HG03196 (cell line): ENCODE measurements around the gene CR1.
A peak's percentile ranks its signal among the peaks of the same experiment; 100 is the strongest.
"Not testable (repeated sequence)": the region's sequence is repeated elsewhere in the genome, so short reads cannot be mapped to it uniquely, and the experiment has no call there.

Experiments used
- ATAC-seq: cut with Tn5 transposase; IDR thresholded peaks from one replicate; pipeline ENCODE4 v1.9.1; 2021; ENCODE audit not compliant: unreplicated experiment

Gene CR1

GRCh38 chr1:207495801-207496792 lies at the start of gene CR1:
Gene CR1 (plus strand): TSS chr1:207496157. CDS start chr1:207496268, 111 bp downstream.
- peak; percentile 54 for ATAC-seq

GRCh38 chr1:207453710-207454045 lies 42.3 kb upstream of the CR1 start:
- ATAC-seq = no peak

GRCh38 chr1:207454046-207454964 lies 41.7 kb upstream of the CR1 start, which contains the start of gene CR2:
Gene CR2 (plus strand): TSS chr1:207454328. CDS start chr1:207454419, 91 bp downstream.
- ATAC-seq = peak; percentile 79

- ATAC-seq = no peak
These were observed 40.7 kb upstream of the CR1 start for GRCh38 chr1:207455183-207455754.

GRCh38 chr1:207458414-207458813 lies 37.5 kb upstream of the CR1 start:
- ATAC-seq = no peak

- ATAC-seq = no peak
These were observed 36.9 kb upstream of the CR1 start for GRCh38 chr1:207459008-207459407.

GRCh38 chr1:207461649-207462048 lies 34.3 kb upstream of the CR1 start:
- ATAC-seq = no peak

- ATAC-seq = no peak
These were observed 33.4 kb upstream of the CR1 start for GRCh38 chr1:207462535-207462934.

GRCh38 chr1:207463021-207463420 lies 32.9 kb upstream of the CR1 start:
- no peak for ATAC-seq

- no peak for ATAC-seq
These were observed 32.4 kb upstream of the CR1 start for GRCh38 chr1:207463571-207463970.

- no peak for ATAC-seq
These were observed 25.0 kb upstream of the CR1 start for GRCh38 chr1:207470927-207471326.

GRCh38 chr1:207474210-207474609 lies 21.7 kb upstream of the CR1 start:
- no peak for ATAC-seq

GRCh38 chr1:207486198-207486597 lies 9.8 kb upstream of the CR1 start:
- ATAC-seq = no peak

GRCh38 chr1:207487636-207488035 lies 8.3 kb upstream of the CR1 start:
- no peak for ATAC-seq

- ATAC-seq = no peak
These were observed 2.7 kb upstream of the CR1 start for GRCh38 chr1:207493212-207493611.

GRCh38 chr1:207494171-207494570 lies 1.8 kb upstream of the CR1 start:
- ATAC-seq = no peak

GRCh38 chr1:207495281-207495680 lies 676 bp upstream of the CR1 start:
- not testable (repeated sequence) for ATAC-seq

GRCh38 chr1:207497941-207498340 lies 2.0 kb downstream of the CR1 start:
- no peak for ATAC-seq

- no peak for ATAC-seq
These were observed 3.6 kb downstream of the CR1 start for GRCh38 chr1:207499573-207499972.

- no peak for ATAC-seq
These were observed 4.3 kb downstream of the CR1 start for GRCh38 chr1:207500306-207500705.

- ATAC-seq = no peak
These were observed 5.1 kb downstream of the CR1 start for GRCh38 chr1:207501071-207501470.
